HL-60 (cell line): Measurements from ENCODE around the gene DNMT3A.

Experiments
- DNase-seq, 2 experiments: peaks; one replicate each; pipeline ENCODE4 v3.0.0-alpha.2; 2010 to 2020; ENCODE audit warnings: low read depth in 1 of 2, low spot score in 1 of 2
- H3K27ac ChIP-seq: fragments of 250-450 bp; sonication (Bioruptor Pico); replicated peaks from 2 replicates; pipeline ENCODE4 v1.5.1; 2020; ENCODE audit warnings: mild to moderate bottlenecking, moderate library complexity
- H3K27me3 ChIP-seq: fragments of 250-450 bp; sonication (Bioruptor Pico); 2 replicates; pipeline ENCODE4 v1.5.1; 2021; ENCODE audit warnings: mild to moderate bottlenecking, moderate library complexity; ENCODE audit not compliant: insufficient read depth, poor library complexity, severe bottlenecking
- H3K4me3 ChIP-seq: replicated peaks from 2 replicates; pipeline ENCODE4 v1.5.1; 2011; ENCODE audit warnings: mild to moderate bottlenecking, control low read depth, low read length; ENCODE audit not compliant: insufficient read depth
- GABPA ChIP-seq: IDR thresholded peaks from 2 replicates; pipeline ENCODE4 v1.6.1; 2012; ENCODE audit warnings: low read depth
- POLR2AphosphoS5 ChIP-seq: IDR thresholded peaks from 2 replicates; pipeline ENCODE4 v1.6.1; 2012; ENCODE audit warnings: low read depth
- SPI1 ChIP-seq: IDR thresholded peaks from 2 replicates; pipeline ENCODE4 v1.6.1; 2012; ENCODE audit warnings: low read depth, mild to moderate bottlenecking, borderline replicate concordance
- TF ChIP-seq, protein P1 (sequence below): IDR thresholded peaks from one replicate; pipeline ENCODE4 v1.5.1; 2011; ENCODE audit warnings: low read length, control low read depth, inconsistent platforms; ENCODE audit not compliant: insufficient read depth
- TF ChIP-seq, protein P2 (sequence below): IDR thresholded peaks from 2 replicates; pipeline ENCODE4 v1.6.1; 2012; ENCODE audit warnings: low read depth; ENCODE audit not compliant: insufficient replicate concordance

The DNMT3A gene

DNA sequence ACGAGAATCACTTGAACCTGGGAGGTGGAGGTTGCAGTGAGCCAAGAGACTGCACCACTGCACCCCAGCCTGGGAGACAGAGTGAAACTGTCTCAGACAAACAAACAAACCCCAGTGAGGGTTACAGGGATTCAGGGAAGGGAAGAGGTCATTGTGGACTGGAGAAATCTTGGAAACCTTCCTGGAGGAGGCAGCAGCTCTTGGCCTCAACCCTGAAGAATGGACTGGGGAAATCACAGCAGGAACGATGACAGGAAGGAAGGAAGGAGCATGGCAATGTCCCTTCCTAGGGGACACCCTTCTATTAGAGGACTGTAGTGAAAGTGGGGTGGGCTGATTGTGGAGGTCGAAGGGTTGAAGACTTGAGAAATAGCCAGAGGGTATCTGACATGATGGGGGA lies 72.5 kb downstream of the DNMT3A start:
- no peak overlapping the region for H3K27ac ChIP-seq

DNA sequence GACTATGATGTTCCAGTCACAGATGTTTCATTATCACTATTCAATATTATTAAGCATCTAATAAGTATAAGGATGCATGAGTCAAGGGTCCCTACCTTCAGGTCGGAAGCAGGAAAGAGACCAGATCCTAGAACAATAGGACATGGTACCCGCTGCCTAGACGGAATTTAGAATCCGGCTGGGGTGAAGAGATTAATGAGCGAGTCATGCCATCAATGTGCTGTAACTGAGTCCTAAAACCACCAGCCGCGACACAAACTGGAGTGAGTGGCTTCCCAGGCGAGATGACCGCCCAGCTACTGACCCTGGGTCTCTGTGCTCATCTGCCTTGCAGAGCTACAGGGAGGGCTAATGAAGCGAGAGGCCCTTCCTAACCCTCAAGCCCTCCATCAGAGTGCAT lies 73.6 kb downstream of the DNMT3A start:
- H3K27me3 ChIP-seq: no peaks in the 10 kb centered on the region
- TF ChIP-seq GABPA: no peak
- no peak overlapping the region for H3K27ac ChIP-seq
- DNase-seq: no peak
- H3K4me3 ChIP-seq: no peak overlapping the region

More for the DNA sequence above, 72.5 kb downstream of the DNMT3A start:
- no peak overlapping the region for H3K4me3 ChIP-seq
- TF ChIP-seq POLR2AphosphoS5 (no peak), SPI1 (no peak), GABPA (no peak)
- TF ChIP-seq, protein P1, sequence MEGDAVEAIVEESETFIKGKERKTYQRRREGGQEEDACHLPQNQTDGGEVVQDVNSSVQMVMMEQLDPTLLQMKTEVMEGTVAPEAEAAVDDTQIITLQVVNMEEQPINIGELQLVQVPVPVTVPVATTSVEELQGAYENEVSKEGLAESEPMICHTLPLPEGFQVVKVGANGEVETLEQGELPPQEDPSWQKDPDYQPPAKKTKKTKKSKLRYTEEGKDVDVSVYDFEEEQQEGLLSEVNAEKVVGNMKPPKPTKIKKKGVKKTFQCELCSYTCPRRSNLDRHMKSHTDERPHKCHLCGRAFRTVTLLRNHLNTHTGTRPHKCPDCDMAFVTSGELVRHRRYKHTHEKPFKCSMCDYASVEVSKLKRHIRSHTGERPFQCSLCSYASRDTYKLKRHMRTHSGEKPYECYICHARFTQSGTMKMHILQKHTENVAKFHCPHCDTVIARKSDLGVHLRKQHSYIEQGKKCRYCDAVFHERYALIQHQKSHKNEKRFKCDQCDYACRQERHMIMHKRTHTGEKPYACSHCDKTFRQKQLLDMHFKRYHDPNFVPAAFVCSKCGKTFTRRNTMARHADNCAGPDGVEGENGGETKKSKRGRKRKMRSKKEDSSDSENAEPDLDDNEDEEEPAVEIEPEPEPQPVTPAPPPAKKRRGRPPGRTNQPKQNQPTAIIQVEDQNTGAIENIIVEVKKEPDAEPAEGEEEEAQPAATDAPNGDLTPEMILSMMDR: no peak
- TF ChIP-seq, protein P2, sequence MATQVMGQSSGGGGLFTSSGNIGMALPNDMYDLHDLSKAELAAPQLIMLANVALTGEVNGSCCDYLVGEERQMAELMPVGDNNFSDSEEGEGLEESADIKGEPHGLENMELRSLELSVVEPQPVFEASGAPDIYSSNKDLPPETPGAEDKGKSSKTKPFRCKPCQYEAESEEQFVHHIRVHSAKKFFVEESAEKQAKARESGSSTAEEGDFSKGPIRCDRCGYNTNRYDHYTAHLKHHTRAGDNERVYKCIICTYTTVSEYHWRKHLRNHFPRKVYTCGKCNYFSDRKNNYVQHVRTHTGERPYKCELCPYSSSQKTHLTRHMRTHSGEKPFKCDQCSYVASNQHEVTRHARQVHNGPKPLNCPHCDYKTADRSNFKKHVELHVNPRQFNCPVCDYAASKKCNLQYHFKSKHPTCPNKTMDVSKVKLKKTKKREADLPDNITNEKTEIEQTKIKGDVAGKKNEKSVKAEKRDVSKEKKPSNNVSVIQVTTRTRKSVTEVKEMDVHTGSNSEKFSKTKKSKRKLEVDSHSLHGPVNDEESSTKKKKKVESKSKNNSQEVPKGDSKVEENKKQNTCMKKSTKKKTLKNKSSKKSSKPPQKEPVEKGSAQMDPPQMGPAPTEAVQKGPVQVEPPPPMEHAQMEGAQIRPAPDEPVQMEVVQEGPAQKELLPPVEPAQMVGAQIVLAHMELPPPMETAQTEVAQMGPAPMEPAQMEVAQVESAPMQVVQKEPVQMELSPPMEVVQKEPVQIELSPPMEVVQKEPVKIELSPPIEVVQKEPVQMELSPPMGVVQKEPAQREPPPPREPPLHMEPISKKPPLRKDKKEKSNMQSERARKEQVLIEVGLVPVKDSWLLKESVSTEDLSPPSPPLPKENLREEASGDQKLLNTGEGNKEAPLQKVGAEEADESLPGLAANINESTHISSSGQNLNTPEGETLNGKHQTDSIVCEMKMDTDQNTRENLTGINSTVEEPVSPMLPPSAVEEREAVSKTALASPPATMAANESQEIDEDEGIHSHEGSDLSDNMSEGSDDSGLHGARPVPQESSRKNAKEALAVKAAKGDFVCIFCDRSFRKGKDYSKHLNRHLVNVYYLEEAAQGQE: no peak
- DNase-seq: no peak
- H3K27me3 ChIP-seq: no peaks in the 10 kb centered on the region

DNA sequence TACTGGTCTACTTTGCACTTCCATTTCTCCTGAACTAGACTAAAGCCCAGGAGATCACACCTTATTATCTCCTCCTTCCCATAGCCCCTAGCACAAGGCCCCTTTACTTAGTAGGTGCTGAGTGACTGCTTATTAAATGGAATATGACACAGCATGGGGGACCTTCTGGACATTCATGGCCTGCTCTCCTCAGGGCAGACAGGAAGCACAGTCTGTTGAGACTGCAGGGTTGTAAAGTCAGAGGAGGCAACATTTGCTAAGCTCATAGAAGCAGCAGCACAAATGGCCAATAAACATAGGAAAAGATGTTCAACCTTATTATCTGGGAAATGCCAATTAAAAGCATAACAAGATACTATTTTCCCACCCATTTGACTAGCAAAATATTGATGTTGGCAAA lies 75.3 kb downstream of the DNMT3A start:
- TF ChIP-seq POLR2AphosphoS5: no peak
- TF ChIP-seq GABPA: no peak
- DNase-seq: no peak

DNA sequence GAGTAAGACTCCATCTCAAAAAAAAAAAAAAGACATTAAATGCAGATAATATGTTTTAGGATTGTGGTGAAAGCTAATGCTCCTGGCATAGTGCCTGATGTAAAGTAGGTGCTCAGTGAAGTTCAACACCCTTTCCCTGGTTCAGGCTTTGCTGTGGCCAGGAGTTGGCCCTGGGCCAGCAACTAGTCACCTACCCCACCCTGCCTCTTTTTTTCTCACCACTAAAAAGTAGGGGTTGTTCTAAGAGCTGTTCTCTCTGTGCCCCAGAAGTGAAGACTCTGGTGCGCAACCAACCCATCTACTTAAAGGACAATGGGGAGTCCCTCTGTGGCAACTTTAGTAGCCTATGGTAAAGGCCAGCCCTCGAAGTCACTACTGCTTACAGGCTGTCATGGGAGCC lies 75.9 kb downstream of the DNMT3A start:
- no peak overlapping the region for H3K27ac ChIP-seq
- no peaks in the 10 kb centered on the region for H3K27me3 ChIP-seq
- no peak for DNase-seq
- TF ChIP-seq, protein P2: no peak
- no peak for TF ChIP-seq POLR2AphosphoS5
- TF ChIP-seq, protein P1: no peak
- TF ChIP-seq GABPA: no peak
- no peak for TF ChIP-seq SPI1
- no peak overlapping the region for H3K4me3 ChIP-seq

More for the DNA sequence above, 75.3 kb downstream of the DNMT3A start:
- Histone ChIP-seq H3K27me3 (no peaks in the 10 kb centered on the region), H3K4me3 (no peak overlapping the region), H3K27ac (no peak overlapping the region)

DNA sequence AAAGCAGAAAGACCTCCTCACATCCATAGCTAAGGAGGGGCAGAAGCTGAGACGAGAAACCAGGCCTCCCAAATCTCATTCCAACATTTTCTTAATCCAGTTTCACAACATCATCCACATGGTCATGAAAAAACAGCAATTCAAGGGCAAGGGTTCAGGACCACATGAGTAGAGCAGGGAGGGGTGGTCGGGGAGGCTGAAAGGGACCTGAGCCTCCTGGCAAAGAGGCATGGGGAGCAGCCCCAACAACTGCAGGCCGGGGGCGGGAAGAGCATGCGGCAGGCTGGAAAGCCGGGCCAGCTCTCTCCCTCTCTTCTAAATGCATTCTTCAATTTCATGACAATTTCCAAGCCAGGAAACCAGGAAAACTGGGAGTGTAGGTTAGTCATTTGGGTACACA lies 76.7 kb downstream of the DNMT3A start:
- TF ChIP-seq POLR2AphosphoS5 (no peak), GABPA (no peak), SPI1 (no peak)
- TF ChIP-seq, protein P2: no peak
- TF ChIP-seq, protein P1: no peak
- Histone ChIP-seq H3K4me3 (no peak overlapping the region), H3K27ac (no peak overlapping the region), H3K27me3 (no peaks in the 10 kb centered on the region)
- no peak for DNase-seq
